HEK293 (cell line): ENCODE measurements around the gene MDFIC.

Source experiments
- CTCF ChIA-PET: fragments of 350-600 bp; formaldehyde crosslinking; extraction: SDS; loops from one replicate; lab custom pipeline; 2021; ENCODE audit warnings: antibody characterized with exemption; lab: Yijun Ruan, JAX
- POLR2A ChIA-PET: fragments of 300-600 bp; formaldehyde crosslinking; extraction: SDS; loops from one replicate; lab custom pipeline; 2020; ENCODE audit warnings: antibody characterized with exemption, inconsistent platforms; lab: Yijun Ruan, JAX
- H3K27ac ChIP-seq: fragments of 200-500 bp; sonication (Bioruptor generic); 2 replicates; pipeline ENCODE4 v1.5.1; 2014; ENCODE audit warnings: low read depth, low read length, control low read depth, inconsistent platforms; ENCODE audit errors: extremely low read depth
- H3K36me3 ChIP-seq, 2 experiments: fragments of 200-500 bp in 1 of 2; sonication (Bioruptor generic) in 1 of 2; 1 replicate in 1 of 2; 2 replicates in 1 of 2; pipeline ENCODE4 v1.5.1; 2014 to 2017; ENCODE audit warnings: inconsistent platforms in 2 of 2, low read length in 2 of 2; ENCODE audit not compliant: control insufficient read depth in 2 of 2, insufficient read depth in 1 of 2
- H3K4me1 ChIP-seq: fragments of 200-500 bp; sonication (Bioruptor generic); 2 replicates; pipeline ENCODE4 v1.5.1; 2014; ENCODE audit warnings: mild to moderate bottlenecking, low read length, inconsistent platforms; ENCODE audit not compliant: control insufficient read depth, insufficient read depth
- H3K4me3 ChIP-seq: 2 replicates; pipeline ENCODE4 v1.5.1; 2011; ENCODE audit warnings: low read depth, mild to moderate bottlenecking, control low read depth, low read length, moderate library complexity
- H3K9me3 ChIP-seq: fragments of 200-500 bp; sonication (Bioruptor generic); 2 replicates; pipeline ENCODE4 v1.5.1; 2014; ENCODE audit warnings: low read depth, low read length, inconsistent platforms; ENCODE audit not compliant: control insufficient read depth, insufficient read depth
- ATF2 ChIP-seq: fragments of 450-650 bp; formaldehyde crosslinking; IDR thresholded peaks from 2 replicates; pipeline ENCODE4 v1.5.1; 2016; ENCODE audit warnings: missing biosample characterization, missing genetic modification characterization, low read depth
- ELK4 ChIP-seq: IDR thresholded peaks from 2 replicates; pipeline ENCODE4 v1.6.1; 2011; ENCODE audit warnings: mild to moderate bottlenecking, low read depth, low read length, borderline replicate concordance
- OSR2 ChIP-seq: fragments of 450-650 bp; formaldehyde crosslinking; IDR thresholded peaks from 2 replicates; pipeline ENCODE4 v1.5.1; 2016; ENCODE audit warnings: missing biosample characterization, missing genetic modification characterization
- PRDM4 ChIP-seq: fragments of 450-650 bp; formaldehyde crosslinking; IDR thresholded peaks from 2 replicates; pipeline ENCODE4 v1.5.1; 2017; ENCODE audit warnings: missing biosample characterization, missing genetic modification characterization
- ZBTB10 ChIP-seq: fragments of 450-650 bp; formaldehyde crosslinking; IDR thresholded peaks from 2 replicates; pipeline ENCODE4 v1.5.1; 2016; ENCODE audit warnings: missing biosample characterization, missing genetic modification characterization
- ZFP37 ChIP-seq: fragments of 450-650 bp; formaldehyde crosslinking; IDR thresholded peaks from 2 replicates; pipeline ENCODE4 v1.5.1; 2016; ENCODE audit warnings: missing biosample characterization, missing genetic modification characterization
- ZFP69B ChIP-seq: fragments of 450-650 bp; formaldehyde crosslinking; IDR thresholded peaks from 2 replicates; pipeline ENCODE4 v1.5.1; 2016; ENCODE audit warnings: missing biosample characterization, missing genetic modification characterization
- ZNF112 ChIP-seq: fragments of 450-650 bp; formaldehyde crosslinking; IDR thresholded peaks from 2 replicates; pipeline ENCODE4 v1.5.0; 2017; ENCODE audit warnings: missing biosample characterization, missing genetic modification characterization
- ZNF335 ChIP-seq: fragments of 450-650 bp; formaldehyde crosslinking; conservative IDR thresholded peaks from 2 replicates; pipeline ENCODE4 v1.5.1; 2016; ENCODE audit warnings: missing biosample characterization, missing genetic modification characterization
- ZNF639 ChIP-seq: fragments of 450-650 bp; formaldehyde crosslinking; IDR thresholded peaks from 2 replicates; pipeline ENCODE4 v1.5.1; 2016; ENCODE audit warnings: missing biosample characterization, missing genetic modification characterization
- ZSCAN30 ChIP-seq: fragments of 450-650 bp; IDR thresholded peaks from 2 replicates; pipeline ENCODE4 v1.5.1; 2018; ENCODE audit warnings: missing biosample characterization, mild to moderate bottlenecking, missing genetic modification characterization, moderate library complexity

The MDFIC gene

GRCh38 chr7:114953724-114954123 lies 31.8 kb downstream of the MDFIC start (continued):
- TF ChIP-seq ZNF639 (tag by site-specific recombination): no peak
- TF ChIP-seq ZNF112: no peak

- H3K4me3 ChIP-seq: no peak overlapping the region
- TF ChIP-seq ELK4 (no peak), ZSCAN30 (tag by site-specific recombination) (no peak), ZFP69B (tag by site-specific recombination) (no peak), ZBTB10 (tag by site-specific recombination) (no peak), OSR2 (tag by site-specific recombination) (no peak), ZNF335 (tag by site-specific recombination) (no peak)
- no peak overlapping the region for H3K27ac ChIP-seq
- H3K4me1 ChIP-seq: no peaks in the 10 kb centered on the region
- H3K9me3 ChIP-seq: no peaks in the 10 kb centered on the region
- ChIA-PET POLR2A (no interaction called here), CTCF (no interaction called here)
- no peaks in the 10 kb centered on the region for H3K36me3 ChIP-seq
These were observed 34.8 kb downstream of the MDFIC start for GRCh38 chr7:114956702-114957101.

- ChIA-PET POLR2A (no interaction called here), CTCF (no interaction called here)
- no peak overlapping the region for H3K27ac ChIP-seq
- no peaks in the 10 kb centered on the region for H3K4me1 ChIP-seq
- H3K36me3 ChIP-seq: no peaks in the 10 kb centered on the region
- TF ChIP-seq ZFP37 (tag by site-specific recombination) (no peak), ATF2 (tag by site-specific recombination) (no peak), PRDM4 (tag by site-specific recombination) (no peak)
- H3K4me3 ChIP-seq: no peak overlapping the region
- H3K9me3 ChIP-seq: no peaks in the 10 kb centered on the region
These were observed 35.5 kb downstream of the MDFIC start for GRCh38 chr7:114957444-114957843.
